AG08395 (cell line): ENCODE data around the gene LILRB4.
"Not testable (repeated sequence)": the region's sequence is repeated elsewhere in the genome, so short reads cannot be mapped to it uniquely, and the experiment has no call there.

Experiments
- DNase-seq: peaks from one replicate; pipeline ENCODE4 v3.0.0; 2012; ENCODE audit warnings: mixed read lengths, low spot score

LILRB4 gene

GRCh38 chr19:54694648-54695047 lies 31.9 kb downstream of the LILRB4 start:
- no peak for DNase-seq

- DNase-seq: no peak
These were observed 33.3 kb downstream of the LILRB4 start for GRCh38 chr19:54696117-54696548.

GRCh38 chr19:54696766-54697165 lies 34.0 kb downstream of the LILRB4 start:
- no peak for DNase-seq

- not testable (repeated sequence) for DNase-seq
These were observed 34.9 kb downstream of the LILRB4 start for GRCh38 chr19:54697716-54698115.

GRCh38 chr19:54704928-54705327 lies 42.1 kb downstream of the LILRB4 start:
- DNase-seq: no peak

GRCh38 chr19:54707962-54708361 lies 45.2 kb downstream of the LILRB4 start:
- DNase-seq: no peak

GRCh38 chr19:54708781-54709180 lies 46.0 kb downstream of the LILRB4 start:
- no peak for DNase-seq

- DNase-seq: no peak
These were observed 46.6 kb downstream of the LILRB4 start for GRCh38 chr19:54709212-54709948.

- not testable (repeated sequence) for DNase-seq
These were observed 47.2 kb downstream of the LILRB4 start for GRCh38 chr19:54709956-54710355.
